Keratinocyte (primary cell): Measurements from ENCODE around the gene GCM1. TPM values are rescaled to one million over a fixed set of nuclear protein-coding genes. Genes with fewer than 3 reads are reported as not detected.

Experiments
- DNase-seq: peaks from one replicate; pipeline ENCODE4 v3.0.0-alpha.2; 2011; ENCODE audit warnings: low read depth, missing footprints, low spot score
- FAIRE-seq: peaks from 2 replicates; lab custom pipeline; 2011; peaks lifted over from hg19 to GRCh38; lab: Jason Lieb, UNC
- H2AFZ ChIP-seq: 2 replicates; pipeline ENCODE4 v1.6.0; 2012; ENCODE audit warnings: low read length, control low read depth, inconsistent platforms; ENCODE audit not compliant: control insufficient read depth
- H3K27ac ChIP-seq: 2 replicates; pipeline ENCODE4 v1.5.1; 2011; ENCODE audit warnings: low read length; ENCODE audit not compliant: control insufficient read depth, insufficient read depth
- H3K27me3 ChIP-seq: 3 replicates; pipeline ENCODE4 v1.6.0; 2011; ENCODE audit warnings: low read length; ENCODE audit not compliant: control insufficient read depth, insufficient read depth; ENCODE audit errors: extremely low read depth
- H3K36me3 ChIP-seq, 2 experiments: 2 replicates in 1 of 2; 3 replicates in 1 of 2; pipeline ENCODE4 v1.5.1; 2011; ENCODE audit warnings: low read length in 2 of 2, mild to moderate bottlenecking in 1 of 2; ENCODE audit not compliant: control insufficient read depth in 2 of 2, insufficient read depth in 2 of 2; ENCODE audit errors: extremely low read depth in 1 of 2
- H3K4me1 ChIP-seq: 3 replicates; pipeline ENCODE4 v1.5.1; 2011; ENCODE audit warnings: low read length; ENCODE audit not compliant: control insufficient read depth, insufficient read depth; ENCODE audit errors: extremely low read depth
- H3K4me2 ChIP-seq: 3 replicates; pipeline ENCODE4 v1.6.0; 2011; ENCODE audit warnings: low read depth, low read length; ENCODE audit not compliant: control insufficient read depth, insufficient read depth; ENCODE audit errors: extremely low read depth
- H3K4me3 ChIP-seq, 3 experiments: fragments of 200-600 bp in 1 of 3; sonication (generic) in 1 of 3; 2 replicates in 2 of 3; 3 replicates in 1 of 3; pipeline ENCODE4 v1.5.1; 2011 to 2016; ENCODE audit warnings: low read length in 3 of 3, mild to moderate bottlenecking in 3 of 3, control low read depth in 2 of 3, inconsistent platforms in 1 of 3, low read depth in 1 of 3, mixed read lengths in 1 of 3, mixed run types in 1 of 3, moderate library complexity in 1 of 3; ENCODE audit not compliant: control insufficient read depth in 2 of 3, insufficient read depth in 2 of 3; ENCODE audit errors: extremely low read depth in 1 of 3
- H3K79me2 ChIP-seq: 2 replicates; pipeline ENCODE4 v1.6.0; 2012; ENCODE audit warnings: low read length; ENCODE audit not compliant: control insufficient read depth, insufficient read depth
- H3K9ac ChIP-seq: 3 replicates; pipeline ENCODE4 v1.6.0; 2011; ENCODE audit warnings: low read length; ENCODE audit not compliant: control insufficient read depth, insufficient read depth; ENCODE audit errors: extremely low read depth
- H3K9me1 ChIP-seq: 3 replicates; pipeline ENCODE4 v1.6.0; 2011; ENCODE audit warnings: low read length; ENCODE audit not compliant: control insufficient read depth, insufficient read depth; ENCODE audit errors: extremely low read depth
- H3K9me3 ChIP-seq: 2 replicates; pipeline ENCODE4 v1.5.1; 2012; ENCODE audit warnings: low read depth, low read length; ENCODE audit not compliant: control insufficient read depth
- H4K20me1 ChIP-seq: 3 replicates; pipeline ENCODE4 v1.6.0; 2011; ENCODE audit warnings: low read length; ENCODE audit not compliant: control insufficient read depth, insufficient read depth; ENCODE audit errors: extremely low read depth
- CTCF ChIP-seq, 3 experiments: IDR thresholded peaks in 1 of 3; conservative IDR thresholded peaks in 1 of 3; optimal IDR thresholded peaks in 1 of 3; 2 replicates in 2 of 3; 3 replicates in 1 of 3; pipeline versions ENCODE3 to v1.5.1; 2011; ENCODE audit warnings: low read length in 3 of 3, mild to moderate bottlenecking in 3 of 3, moderate library complexity in 2 of 3, control low read depth in 1 of 3, inconsistent platforms in 1 of 3; ENCODE audit not compliant: insufficient read depth in 2 of 3; ENCODE audit errors: extremely low read depth in 1 of 3
- EZH2 ChIP-seq: IDR thresholded peaks from one replicate; pipeline ENCODE4 v1.6.1; 2012; ENCODE audit warnings: inconsistent platforms, mild to moderate bottlenecking, low read length, moderate library complexity
- dilution Hi-C: fragments of 300-500 bp; cut with MboI; formaldehyde crosslinking; loops from one replicate; pipeline ENCODE4 v1.7.0; 2020; ENCODE audit warnings: low sequenced_read_pairs; ENCODE audit not compliant: extremely low pct_ligation_motif_present
- polyA plus RNA-seq, 5 experiments: library from polyadenylated mRNA; depleted of rRNA in 3 of 5; stranded (reverse) in 3 of 5; stranded (forward) in 1 of 5; unstranded in 1 of 5; fragments of >200 nt; gene quantifications; 1 replicate in 1 of 5; 2 replicates in 3 of 5; 3 replicates in 1 of 5; pipeline versions ENCODE4 v1.2.1 to v1.2.3, GENCODE V29; 2011 to 2012; ENCODE audit warnings: missing spikeins in 2 of 5, low read depth in 1 of 5, low replicate concordance in 1 of 5

The GCM1 gene
- polyA plus RNA-seq, 1 donor (not counting 4 experiments of a cell fraction or from before 2014, with no cell fraction given), result not detected

GRCh38 chr6:53089948-53090347 is 58.7 kb downstream of the GCM1 start:
- no peaks in the 10 kb centered on the region for H3K9me1 ChIP-seq
- no peak overlapping the region for H2AFZ ChIP-seq
- DNase-seq, result no peak
- no peaks in the 10 kb centered on the region for H4K20me1 ChIP-seq
- no peak for TF ChIP-seq EZH2
- no peak for TF ChIP-seq CTCF (optimal IDR thresholded peaks at IDR 0.05 in 1 of 3, IDR thresholded peaks at IDR 0.05 in 1 of 3, conservative IDR thresholded peaks at IDR 0.05 in 1 of 3; ENCODE audit: extremely low read depth in 1 of 3, insufficient read depth in 2 of 3, low read length in 3 of 3)
- no peak overlapping the region for H3K9ac ChIP-seq
- no peak overlapping the region for H3K27ac ChIP-seq
- FAIRE-seq, result no peak
- no peak overlapping the region for H3K4me3 ChIP-seq
- no peaks in the 10 kb centered on the region for H3K27me3 ChIP-seq
- no peak overlapping the region for H3K4me2 ChIP-seq
- peaks cover 11 to 20% of the 10 kb centered on the region in 2 experiments for H3K36me3 ChIP-seq
- H3K4me1 ChIP-seq, result no peaks in the 10 kb centered on the region
- H3K79me2 ChIP-seq, result no peaks in the 10 kb centered on the region
- dilution Hi-C loops, result no loop called here
- no peaks in the 10 kb centered on the region for H3K9me3 ChIP-seq

- H3K4me1 ChIP-seq, result no peaks in the 10 kb centered on the region
- no peak for TF ChIP-seq CTCF (optimal IDR thresholded peaks at IDR 0.05 in 1 of 3, IDR thresholded peaks at IDR 0.05 in 1 of 3, conservative IDR thresholded peaks at IDR 0.05 in 1 of 3; ENCODE audit: extremely low read depth in 1 of 3, insufficient read depth in 2 of 3, low read length in 3 of 3)
- TF ChIP-seq EZH2, result no peak
- H3K9me3 ChIP-seq, result no peaks in the 10 kb centered on the region
- no peaks in the 10 kb centered on the region for H4K20me1 ChIP-seq
- DNase-seq (no peak), FAIRE-seq (no peak)
- H3K79me2 ChIP-seq, result no peaks in the 10 kb centered on the region
- no peak overlapping the region for H3K9ac ChIP-seq
- peaks cover 7 to 12% of the 10 kb centered on the region in 2 experiments for H3K36me3 ChIP-seq
- no peaks in the 10 kb centered on the region for H3K9me1 ChIP-seq
- no peak overlapping the region for H3K4me3 ChIP-seq
- H3K27ac ChIP-seq, result no peak overlapping the region
- no peak overlapping the region for H3K4me2 ChIP-seq
- no peak overlapping the region for H2AFZ ChIP-seq
- H3K27me3 ChIP-seq, result no peaks in the 10 kb centered on the region
- dilution Hi-C loops, result no loop called here
Observed at GRCh38 chr6:53086302-53086701, 62.3 kb downstream of the GCM1 start.
